ENCODE data around the gene SLC25A1.

SLC25A1 gene

DNA sequence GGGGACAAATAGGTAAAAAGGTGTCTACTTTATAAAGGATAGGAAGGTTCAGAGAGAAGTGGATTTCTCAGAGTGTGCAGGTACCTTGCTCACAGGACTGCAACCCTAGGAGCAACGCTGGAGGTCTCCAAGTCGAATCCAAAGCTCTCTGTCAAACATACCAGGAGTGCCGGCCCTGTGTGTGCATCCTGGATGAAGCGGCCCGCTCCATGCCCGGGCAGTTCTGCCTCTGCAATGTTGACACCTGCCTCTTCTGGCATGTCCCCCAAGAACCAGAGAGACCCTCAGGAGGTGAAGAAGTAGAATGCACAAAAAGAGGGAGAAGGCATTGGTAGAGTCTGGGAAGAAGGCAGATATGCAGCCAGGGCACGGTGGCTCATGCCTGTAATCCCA lies 50.5 kb downstream of the SLC25A1 start:
- TF ChIP-seq, protein P1, sequence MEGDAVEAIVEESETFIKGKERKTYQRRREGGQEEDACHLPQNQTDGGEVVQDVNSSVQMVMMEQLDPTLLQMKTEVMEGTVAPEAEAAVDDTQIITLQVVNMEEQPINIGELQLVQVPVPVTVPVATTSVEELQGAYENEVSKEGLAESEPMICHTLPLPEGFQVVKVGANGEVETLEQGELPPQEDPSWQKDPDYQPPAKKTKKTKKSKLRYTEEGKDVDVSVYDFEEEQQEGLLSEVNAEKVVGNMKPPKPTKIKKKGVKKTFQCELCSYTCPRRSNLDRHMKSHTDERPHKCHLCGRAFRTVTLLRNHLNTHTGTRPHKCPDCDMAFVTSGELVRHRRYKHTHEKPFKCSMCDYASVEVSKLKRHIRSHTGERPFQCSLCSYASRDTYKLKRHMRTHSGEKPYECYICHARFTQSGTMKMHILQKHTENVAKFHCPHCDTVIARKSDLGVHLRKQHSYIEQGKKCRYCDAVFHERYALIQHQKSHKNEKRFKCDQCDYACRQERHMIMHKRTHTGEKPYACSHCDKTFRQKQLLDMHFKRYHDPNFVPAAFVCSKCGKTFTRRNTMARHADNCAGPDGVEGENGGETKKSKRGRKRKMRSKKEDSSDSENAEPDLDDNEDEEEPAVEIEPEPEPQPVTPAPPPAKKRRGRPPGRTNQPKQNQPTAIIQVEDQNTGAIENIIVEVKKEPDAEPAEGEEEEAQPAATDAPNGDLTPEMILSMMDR (IDR thresholded peaks at IDR 0.05), result no peak
- peaks cover 2 to 3% of the 10 kb centered on the region in 2 experiments for H3K4me1 ChIP-seq (ENCODE audit: control insufficient read depth in 1 of 2, insufficient read depth in 1 of 2, low read depth in 1 of 2, low read length in 1 of 2)
- no peaks in the 10 kb centered on the region for H3K27me3 ChIP-seq
- no peaks in the 10 kb centered on the region for H3K9me3 ChIP-seq
- no peak overlapping the region for H3K4me3 ChIP-seq (ENCODE audit: low read depth in 1 of 2, low read length in 1 of 2)
- H3K27ac ChIP-seq, result no peak overlapping the region
- peaks cover 24% of the 10 kb centered on the region for H3K36me3 ChIP-seq

DNA sequence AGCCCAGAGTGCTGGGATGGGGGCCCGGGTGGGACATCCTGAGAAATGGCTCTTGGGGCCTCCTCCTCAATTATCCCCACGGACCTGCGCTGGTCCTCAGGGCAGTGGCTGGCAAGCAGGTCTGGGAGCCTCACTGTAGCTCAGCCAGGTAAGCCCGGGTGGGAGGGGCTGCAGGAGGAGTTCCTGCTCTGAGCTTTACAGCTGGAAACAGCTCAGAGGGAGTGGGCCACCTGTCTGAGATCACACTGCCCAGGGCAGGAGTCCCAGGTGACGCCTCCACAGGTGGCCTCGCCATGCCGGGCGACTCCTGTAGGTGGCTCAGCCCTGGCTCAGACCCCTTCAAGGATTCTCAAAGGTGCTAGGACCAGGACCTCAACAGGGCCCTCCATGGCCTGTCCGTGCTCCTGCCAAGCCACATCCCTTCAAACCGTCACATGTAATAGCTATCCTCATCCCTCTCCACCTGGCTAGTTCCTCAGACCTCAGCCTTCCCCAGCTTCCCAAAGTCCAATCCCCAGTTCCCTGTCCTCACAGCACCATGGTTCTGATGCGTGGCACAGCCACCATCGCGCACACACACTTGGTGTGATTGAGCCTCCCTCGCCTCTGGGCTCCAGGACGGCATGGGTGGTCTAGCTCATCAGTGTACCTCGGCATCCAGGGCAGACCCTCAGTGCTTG lies 51.1 kb downstream of the SLC25A1 start:
- Histone ChIP-seq H3K27me3 (no peaks in the 10 kb centered on the region), H3K4me1 (ENCODE audit: control insufficient read depth in 1 of 2, insufficient read depth in 1 of 2, low read depth in 1 of 2, low read length in 1 of 2) (peaks cover 6 to 8% of the 10 kb centered on the region in 2 experiments), H3K36me3 (peaks cover 19% of the 10 kb centered on the region), H3K9me3 (no peaks in the 10 kb centered on the region), H3K4me3 (ENCODE audit: low read depth in 1 of 2, low read length in 1 of 2) (no peak overlapping the region), H3K27ac (no peak overlapping the region)
- TF ChIP-seq, protein P1 (IDR thresholded peaks at IDR 0.05), result no peak

DNA sequence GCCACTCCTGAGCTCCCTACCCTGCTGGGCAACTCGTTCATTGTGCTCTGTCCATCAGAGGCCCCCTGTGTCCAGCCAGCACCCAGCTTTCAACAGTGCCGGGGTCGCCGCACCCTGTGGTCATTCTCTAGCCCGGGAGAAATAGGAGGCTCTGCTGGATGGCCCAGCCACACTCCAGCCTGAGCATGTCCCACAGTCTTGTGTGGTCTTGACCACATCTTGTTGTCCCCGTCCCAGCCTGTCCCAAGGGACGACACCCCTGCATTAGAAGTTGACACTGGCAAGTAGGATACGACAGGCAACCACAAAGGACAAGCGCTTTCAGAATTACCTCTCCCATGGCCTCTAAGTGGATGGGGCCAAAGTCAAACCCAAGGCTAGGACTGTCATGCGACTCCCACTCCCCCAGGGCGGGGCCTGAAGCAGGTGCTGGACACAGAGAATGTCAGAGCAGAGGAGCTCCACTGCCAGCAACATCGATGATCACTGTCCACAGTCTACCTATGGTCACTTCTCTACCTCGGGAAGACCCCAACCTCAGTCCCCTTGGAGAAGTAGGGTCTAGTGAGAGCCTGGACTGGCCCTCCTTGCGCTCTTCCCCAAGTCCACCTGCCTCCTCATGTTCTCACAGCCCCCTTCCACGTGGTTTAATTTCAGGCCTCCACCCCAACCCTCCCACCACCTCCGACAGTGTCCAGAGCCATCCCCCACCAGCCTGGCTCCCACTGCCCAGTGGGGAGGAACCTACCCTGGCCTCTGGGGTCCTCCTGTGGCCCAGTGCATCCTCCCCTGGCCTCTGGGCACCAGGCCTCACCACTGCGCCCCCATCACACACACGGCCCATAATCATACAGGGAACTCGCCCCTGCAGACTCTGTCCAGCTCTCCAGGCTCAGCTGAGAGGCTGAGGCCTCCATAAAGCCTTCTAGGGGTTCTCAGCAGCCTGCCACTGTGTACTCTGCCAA lies 51.9 kb downstream of the SLC25A1 start:
- peaks cover 10% of the 10 kb centered on the region for H3K36me3 ChIP-seq
- TF ChIP-seq, protein P1 (IDR thresholded peaks at IDR 0.05), result no peak
- no peaks in the 10 kb centered on the region for H3K27me3 ChIP-seq
- H3K4me3 ChIP-seq (ENCODE audit: low read depth in 1 of 2, low read length in 1 of 2), result no peak overlapping the region
- peaks cover 6 to 8% of the 10 kb centered on the region in 2 experiments for H3K4me1 ChIP-seq (ENCODE audit: control insufficient read depth in 1 of 2, insufficient read depth in 1 of 2, low read depth in 1 of 2, low read length in 1 of 2)
- H3K27ac ChIP-seq, result no peak overlapping the region
- no peaks in the 10 kb centered on the region for H3K9me3 ChIP-seq
